Measurements from ENCODE around the gene SPTB. TPM values are rescaled to one million over a fixed set of nuclear protein-coding genes. Genes with fewer than 3 reads are reported as not detected.

Gene SPTB
- total RNA-seq, 4 donors from 2014 or later: 0.13 to 3.8 (median 1.5) TPM

GRCh38 chr14:64775081-64775777 is 104.5 kb downstream of the SPTB start:
- intact Hi-C loops (cut with DNase I): no loop called here
- no peak for DNase-seq
- TF ChIP-seq, protein P1, sequence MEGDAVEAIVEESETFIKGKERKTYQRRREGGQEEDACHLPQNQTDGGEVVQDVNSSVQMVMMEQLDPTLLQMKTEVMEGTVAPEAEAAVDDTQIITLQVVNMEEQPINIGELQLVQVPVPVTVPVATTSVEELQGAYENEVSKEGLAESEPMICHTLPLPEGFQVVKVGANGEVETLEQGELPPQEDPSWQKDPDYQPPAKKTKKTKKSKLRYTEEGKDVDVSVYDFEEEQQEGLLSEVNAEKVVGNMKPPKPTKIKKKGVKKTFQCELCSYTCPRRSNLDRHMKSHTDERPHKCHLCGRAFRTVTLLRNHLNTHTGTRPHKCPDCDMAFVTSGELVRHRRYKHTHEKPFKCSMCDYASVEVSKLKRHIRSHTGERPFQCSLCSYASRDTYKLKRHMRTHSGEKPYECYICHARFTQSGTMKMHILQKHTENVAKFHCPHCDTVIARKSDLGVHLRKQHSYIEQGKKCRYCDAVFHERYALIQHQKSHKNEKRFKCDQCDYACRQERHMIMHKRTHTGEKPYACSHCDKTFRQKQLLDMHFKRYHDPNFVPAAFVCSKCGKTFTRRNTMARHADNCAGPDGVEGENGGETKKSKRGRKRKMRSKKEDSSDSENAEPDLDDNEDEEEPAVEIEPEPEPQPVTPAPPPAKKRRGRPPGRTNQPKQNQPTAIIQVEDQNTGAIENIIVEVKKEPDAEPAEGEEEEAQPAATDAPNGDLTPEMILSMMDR (IDR thresholded peaks at IDR 0.05): no peak
- no peak for TF ChIP-seq POLR2A (IDR thresholded peaks at IDR 0.05)
- no peaks in the 10 kb centered on the region for H3K36me3 ChIP-seq
- no peak overlapping the region for H3K27ac ChIP-seq
- no peaks in the 10 kb centered on the region for H3K27me3 ChIP-seq
- H3K9me3 ChIP-seq: no peaks in the 10 kb centered on the region
- no peak overlapping the region for H3K4me3 ChIP-seq
- 75 to 84% methylated on average over 10 to 22 of the region's 25 CpGs for WGBS, 2 donors
- H3K4me1 ChIP-seq: no peaks in the 10 kb centered on the region

GRCh38 chr14:64774272-64774671 is 105.4 kb downstream of the SPTB start:
- TF ChIP-seq, protein P1 (IDR thresholded peaks at IDR 0.05): no peak
- TF ChIP-seq POLR2A (IDR thresholded peaks at IDR 0.05): no peak

DNA sequence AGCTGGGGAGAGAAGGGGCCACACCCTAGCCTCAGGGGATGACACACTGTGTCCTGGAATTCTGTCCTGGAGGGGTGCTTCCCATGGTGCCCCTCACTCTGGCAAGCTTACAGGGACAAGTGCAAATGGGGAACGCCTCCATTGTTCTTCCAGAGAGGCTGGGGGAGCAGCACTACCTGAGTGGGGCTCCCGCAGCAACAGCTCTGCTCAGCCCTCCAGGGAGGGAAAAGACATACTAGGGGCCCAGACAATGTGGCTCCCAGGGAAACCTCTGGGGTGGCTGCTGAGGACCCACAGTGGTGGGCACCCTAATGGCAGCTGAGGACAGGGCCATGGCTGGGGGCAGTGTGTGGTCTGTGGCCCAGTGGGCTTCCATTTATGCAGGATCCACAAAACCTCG is 106.1 kb downstream of the SPTB start:
- no peak for TF ChIP-seq POLR2A (IDR thresholded peaks at IDR 0.05)
- TF ChIP-seq, protein P1 (IDR thresholded peaks at IDR 0.05): no peak
- intact Hi-C loops (cut with DNase I): no loop called here
- no peaks in the 10 kb centered on the region for H3K36me3 ChIP-seq
- H3K27ac ChIP-seq: no peak overlapping the region
- H3K4me1 ChIP-seq: no peaks in the 10 kb centered on the region
- H3K9me3 ChIP-seq: no peaks in the 10 kb centered on the region
- 86 to 100% methylated on average over 1 of the region's 3 CpGs for WGBS, 2 donors
- H3K4me3 ChIP-seq: no peak overlapping the region
- no peaks in the 10 kb centered on the region for H3K27me3 ChIP-seq
- no peak for DNase-seq

More at GRCh38 chr14:64774272-64774671, 105.4 kb downstream of the SPTB start:
- no peaks in the 10 kb centered on the region for H3K9me3 ChIP-seq
- H3K27ac ChIP-seq: no peak overlapping the region
- H3K4me3 ChIP-seq: no peak overlapping the region
- H3K27me3 ChIP-seq: no peaks in the 10 kb centered on the region
- WGBS, 2 donors: 75 to 93% methylated on average over 8 to 12 of the region's 16 CpGs
- no peak for DNase-seq
- intact Hi-C loops (cut with DNase I): no loop called here
- no peaks in the 10 kb centered on the region for H3K36me3 ChIP-seq
- H3K4me1 ChIP-seq: no peaks in the 10 kb centered on the region

DNA sequence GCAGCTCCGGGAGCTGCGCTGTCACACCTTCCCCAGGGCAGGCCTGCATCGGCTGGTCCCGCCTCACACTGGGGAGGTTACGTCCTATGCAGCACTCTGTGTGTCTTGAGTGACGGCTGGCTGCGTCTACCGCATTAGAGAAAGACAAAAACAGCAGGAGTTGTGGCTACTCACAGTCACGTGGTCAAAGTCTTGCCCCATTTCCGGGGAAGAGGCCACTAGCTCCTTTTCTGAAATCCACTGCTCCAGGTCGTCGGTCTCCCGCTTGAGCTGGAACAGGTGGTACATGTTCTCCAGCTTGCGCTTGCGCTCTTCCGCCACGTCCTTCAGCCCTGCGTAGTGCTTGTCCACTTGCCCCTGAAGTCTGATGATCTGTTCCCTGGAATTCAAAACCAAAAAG is 106.7 kb downstream of the SPTB start:
- WGBS, 2 donors: 87 to 94% methylated on average over 14 to 16 of the region's 18 CpGs
- no peak for DNase-seq
- intact Hi-C loops (cut with DNase I): no loop called here
- H3K9me3 ChIP-seq: no peaks in the 10 kb centered on the region
- no peak overlapping the region for H3K4me3 ChIP-seq
- H3K27me3 ChIP-seq: no peaks in the 10 kb centered on the region
- H3K27ac ChIP-seq: no peak overlapping the region
- H3K36me3 ChIP-seq: no peaks in the 10 kb centered on the region
- no peak for TF ChIP-seq POLR2A (IDR thresholded peaks at IDR 0.05)
- TF ChIP-seq, protein P1 (IDR thresholded peaks at IDR 0.05): no peak
- no peaks in the 10 kb centered on the region for H3K4me1 ChIP-seq

- H3K9me3 ChIP-seq: no peaks in the 10 kb centered on the region
- WGBS, 2 donors: 89 to 98% methylated on average over 6 to 32 of the region's 36 CpGs
- TF ChIP-seq POLR2A (IDR thresholded peaks at IDR 0.05): no peak
- TF ChIP-seq, protein P1 (IDR thresholded peaks at IDR 0.05): no peak
- H3K36me3 ChIP-seq: no peaks in the 10 kb centered on the region
- DNase-seq: no peak
- H3K27ac ChIP-seq: no peak overlapping the region
- H3K4me3 ChIP-seq: no peak overlapping the region
- H3K4me1 ChIP-seq: no peaks in the 10 kb centered on the region
- no peaks in the 10 kb centered on the region for H3K27me3 ChIP-seq
- intact Hi-C loops (cut with DNase I): no loop called here
Measured at GRCh38 chr14:64772397-64772950, 107.2 kb downstream of the SPTB start.

Data from esophagus squamous epithelium (tissue), 5 donors.